Testis (tissue), 3 donors: Measurements from ENCODE around the gene FBXL13. TPM values are rescaled to one million over a fixed set of nuclear protein-coding genes. Genes with fewer than 3 reads are reported as not detected.
"Not testable (repeated sequence)": the region's sequence is repeated elsewhere in the genome, so short reads cannot be mapped to it uniquely, and the experiment has no call there.

Source experiments
- DNase-seq: peaks from one replicate; pipeline ENCODE4 v3.0.0-alpha.2; 2019
- H3K27ac ChIP-seq, 2 donors: fragments of 200-600 bp; sonication (generic); one replicate each; pipeline ENCODE4 v1.5.1; 2019
- H3K27me3 ChIP-seq: fragments of 200-600 bp; sonication (generic); one replicate; pipeline ENCODE4 v1.5.1; 2019
- H3K36me3 ChIP-seq: fragments of 200-600 bp; sonication (generic); one replicate; pipeline ENCODE4 v1.5.1; 2017; ENCODE audit warnings: low read depth; ENCODE audit errors: missing control alignments
- H3K4me1 ChIP-seq: fragments of 200-600 bp; sonication (generic); one replicate; pipeline ENCODE4 v1.5.1; 2019
- H3K4me3 ChIP-seq, 2 donors: fragments of 200-600 bp; sonication (generic); one replicate each; pipeline ENCODE4 v1.5.1; 2017 to 2019
- H3K9me3 ChIP-seq: fragments of 200-600 bp; sonication (generic); one replicate; pipeline ENCODE4 v1.5.1; 2017
- CTCF ChIP-seq, 3 experiments: fragments of 450-650 bp in 2 of 3; fragments of 200-600 bp in 1 of 3; sonication (generic) in 1 of 3; IDR thresholded peaks; one replicate each; pipeline ENCODE4 v1.5.1; 2016 to 2019; ENCODE audit warnings: antibody characterized with exemption in 3 of 3, mild to moderate bottlenecking in 2 of 3, moderate library complexity in 1 of 3
- POLR2A ChIP-seq: fragments of 450-650 bp; IDR thresholded peaks from one replicate; pipeline ENCODE4 v1.6.1; 2017; ENCODE audit warnings: antibody characterized with exemption, mild to moderate bottlenecking, moderate library complexity
- WGBS, 2 donors: methylation state at CpG; one replicate each; pipeline ENCODE4 v1.1.5; 2018; 5-methylcytosine and 5-hydroxymethylcytosine counted together
- intact Hi-C: fragments of 100-400 bp; cut with DNase I; formaldehyde crosslinking; loops from one replicate; pipeline ENCODE4 v1.15.1; 2023; ENCODE audit warnings: low total_unique reads
- polyA plus RNA-seq: library from polyadenylated mRNA; stranded (reverse); fragments of 350-450 nt; fragmentation: Illumina TruSeq; extraction: RNeasy Lipid Tissue Mini Kit (QIAGEN cat#74804); gene quantifications from one replicate; pipeline ENCODE4 v1.2.3, GENCODE V29; 2014; ENCODE audit warnings: low read depth, low replicate concordance; ENCODE audit not compliant: insufficient read depth
- total RNA-seq, 2 donors: library from RNA; depleted of rRNA; stranded (reverse); fragments of >200 nt; gene quantifications; one replicate each; pipeline ENCODE4 v1.2.3, GENCODE V29; 2016

Gene FBXL13
- total and polyA plus RNA-seq, 3 donors from 2014 or later, result 21.1 to 38.8 (median 28.6) TPM

- intact Hi-C loops, result no loop called here
- H3K4me1 ChIP-seq, result no peaks in the 10 kb centered on the region
- no peaks in the 10 kb centered on the region for H3K36me3 ChIP-seq
- H3K27me3 ChIP-seq, result no peaks in the 10 kb centered on the region
- TF ChIP-seq POLR2A, result no peak
- TF ChIP-seq CTCF (IDR thresholded peaks at IDR 0.05), result no peak
- 81 to 92% methylated on average over 1 of the region's 1 CpG for WGBS, 2 donors
- no peak overlapping the region for H3K27ac ChIP-seq
- no peak overlapping the region for H3K4me3 ChIP-seq
- H3K9me3 ChIP-seq, result no peaks in the 10 kb centered on the region
- no peak for DNase-seq
These were observed 92.4 kb downstream of the FBXL13 start for GRCh38 chr7:102982235-102982634.

- H3K27ac ChIP-seq, result no peak overlapping the region
- H3K4me1 ChIP-seq, result no peaks in the 10 kb centered on the region
- no peak for DNase-seq
- no peaks in the 10 kb centered on the region for H3K9me3 ChIP-seq
- H3K36me3 ChIP-seq, result no peaks in the 10 kb centered on the region
- H3K4me3 ChIP-seq, result no peak overlapping the region
- TF ChIP-seq CTCF (IDR thresholded peaks at IDR 0.05) (no peak), POLR2A (no peak)
- 91 to 96% methylated on average over 2 of the region's 2 CpGs for WGBS, 2 donors
- no peaks in the 10 kb centered on the region for H3K27me3 ChIP-seq
- intact Hi-C loops, result no loop called here
These were observed 93.1 kb downstream of the FBXL13 start for GRCh38 chr7:102981451-102981850.

- intact Hi-C loops, result no loop called here
- Histone ChIP-seq H3K36me3 (no peaks in the 10 kb centered on the region), H3K27ac (no peak overlapping the region), H3K27me3 (no peaks in the 10 kb centered on the region), H3K9me3 (no peaks in the 10 kb centered on the region), H3K4me3 (no peak overlapping the region), H3K4me1 (no peaks in the 10 kb centered on the region)
- no peak for TF ChIP-seq POLR2A
- TF ChIP-seq CTCF (IDR thresholded peaks at IDR 0.05), result no peak
- no peak for DNase-seq
These were observed 94.9 kb downstream of the FBXL13 start for GRCh38 chr7:102979670-102980069.

GRCh38 chr7:102978284-102978683 is 96.3 kb downstream of the FBXL13 start:
- H3K9me3 ChIP-seq, result no peaks in the 10 kb centered on the region
- DNase-seq, result peak; percentile 67
- H3K4me1 ChIP-seq, result no peaks in the 10 kb centered on the region
- no peaks in the 10 kb centered on the region for H3K27me3 ChIP-seq
- H3K36me3 ChIP-seq, result no peaks in the 10 kb centered on the region
- H3K27ac ChIP-seq, result no peak overlapping the region
- TF ChIP-seq CTCF (IDR thresholded peaks at IDR 0.05) (no peak), POLR2A (no peak)
- intact Hi-C loops, result no loop called here
- H3K4me3 ChIP-seq, result no peak overlapping the region
- 63 to 77% methylated on average over 6 of the region's 6 CpGs for WGBS, 2 donors

GRCh38 chr7:102977586-102977985 is 97.0 kb downstream of the FBXL13 start:
- H3K27ac ChIP-seq, H3K4me1 ChIP-seq, H3K4me3 ChIP-seq, DNase-seq, intact Hi-C loops, H3K9me3 ChIP-seq, H3K27me3 ChIP-seq, H3K36me3 ChIP-seq: not testable (repeated sequence)
- 75 to 87% methylated on average over 4 of the region's 4 CpGs for WGBS, 2 donors
